ENCODE data around the gene NRIP1. TPM values are rescaled to one million over a fixed set of nuclear protein-coding genes. Genes with fewer than 3 reads are reported as not detected.

NRIP1 gene
- total and polyA plus RNA-seq, 2 donors (not counting 1 experiment from before 2014, with no cell fraction given), result 3.3 to 32.1 TPM

DNA sequence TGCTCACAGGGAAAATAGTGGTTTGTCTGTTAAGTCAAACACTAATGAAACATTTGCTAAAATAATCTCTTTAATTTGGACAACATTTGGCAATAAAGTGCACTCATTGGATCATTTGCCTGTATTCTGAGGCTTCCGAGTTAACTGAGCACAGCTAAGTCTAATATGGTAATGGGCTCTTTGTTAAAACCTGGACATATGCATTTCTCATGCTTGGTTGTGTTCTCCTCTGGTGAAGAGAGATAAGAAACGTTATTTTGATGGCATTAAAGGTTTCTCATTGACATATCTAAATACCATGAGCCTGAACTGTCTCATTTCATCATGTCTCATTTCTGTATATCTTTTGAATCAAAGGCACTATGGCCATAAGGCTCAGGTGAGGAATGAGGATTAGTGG is 13.4 kb upstream of the NRIP1 start:
- intact Hi-C loops (cut with micrococcal nuclease), result no loop called here
- 100% methylated on average over 1 of the region's 2 CpGs for whole genome bisulfite sequencing (ENCODE audit: insufficient coverage)
- H3K4me2 ChIP-seq (replicated peaks; ENCODE audit: low read depth, low read length, poor library complexity, severe bottlenecking), result no peak overlapping the region
- no peaks in the 10 kb centered on the region for H3K79me2 ChIP-seq (ENCODE audit: control insufficient read depth, insufficient read depth, low read length)
- H3K27ac ChIP-seq (ENCODE audit: low read length in 2 of 2), result no peak overlapping the region
- TF ChIP-seq, protein P1, sequence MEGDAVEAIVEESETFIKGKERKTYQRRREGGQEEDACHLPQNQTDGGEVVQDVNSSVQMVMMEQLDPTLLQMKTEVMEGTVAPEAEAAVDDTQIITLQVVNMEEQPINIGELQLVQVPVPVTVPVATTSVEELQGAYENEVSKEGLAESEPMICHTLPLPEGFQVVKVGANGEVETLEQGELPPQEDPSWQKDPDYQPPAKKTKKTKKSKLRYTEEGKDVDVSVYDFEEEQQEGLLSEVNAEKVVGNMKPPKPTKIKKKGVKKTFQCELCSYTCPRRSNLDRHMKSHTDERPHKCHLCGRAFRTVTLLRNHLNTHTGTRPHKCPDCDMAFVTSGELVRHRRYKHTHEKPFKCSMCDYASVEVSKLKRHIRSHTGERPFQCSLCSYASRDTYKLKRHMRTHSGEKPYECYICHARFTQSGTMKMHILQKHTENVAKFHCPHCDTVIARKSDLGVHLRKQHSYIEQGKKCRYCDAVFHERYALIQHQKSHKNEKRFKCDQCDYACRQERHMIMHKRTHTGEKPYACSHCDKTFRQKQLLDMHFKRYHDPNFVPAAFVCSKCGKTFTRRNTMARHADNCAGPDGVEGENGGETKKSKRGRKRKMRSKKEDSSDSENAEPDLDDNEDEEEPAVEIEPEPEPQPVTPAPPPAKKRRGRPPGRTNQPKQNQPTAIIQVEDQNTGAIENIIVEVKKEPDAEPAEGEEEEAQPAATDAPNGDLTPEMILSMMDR (IDR thresholded peaks at IDR 0.05), result no peak
- TF ChIP-seq EZH2 (IDR thresholded peaks at IDR 0.05; ENCODE audit: borderline replicate concordance, insufficient read depth, low read depth, low read length, poor library complexity, severe bottlenecking), result no peak
- no peaks in the 10 kb centered on the region for H3K27me3 ChIP-seq (replicated peaks in 1 of 4; ENCODE audit: control extremely low read depth in 1 of 4, control insufficient read depth in 3 of 4, insufficient read depth in 4 of 4, low read length in 3 of 4)
- Mint-ChIP-seq H3K4me1 (no peaks in the 10 kb centered on the region), H3K27me3 (no peaks in the 10 kb centered on the region), H3K4me3 (no peak overlapping the region), H3K9me3 (ENCODE audit: insufficient read depth) (no peaks in the 10 kb centered on the region), H3K27ac (no peak overlapping the region)
- no peaks in the 10 kb centered on the region for H3K36me3 ChIP-seq (replicated peaks in 1 of 2; ENCODE audit: control extremely low read depth in 1 of 2, control insufficient read depth in 1 of 2, extremely low read depth in 1 of 2, insufficient read depth in 2 of 2, low read length in 1 of 2)
- ChIA-PET CTCF (interaction anchor here (1.0 kb wide), 1 partner anchor 74 kb away, joined by 3 read pairs; no protein-coding TSS in a partner anchor), POLR2A (no interaction called here)
- H3K9me3 ChIP-seq (ENCODE audit: control extremely low read depth in 1 of 3, control insufficient read depth in 2 of 3, insufficient read depth in 1 of 3, low read length in 2 of 3), result no peaks in the 10 kb centered on the region
- DNase-seq, result no peak
- H4K20me1 ChIP-seq (ENCODE audit: control insufficient read depth, insufficient read depth, low read length, poor library complexity, severe bottlenecking), result no peaks in the 10 kb centered on the region
- H3K4me1 ChIP-seq (ENCODE audit: control insufficient read depth in 2 of 2, insufficient read depth in 2 of 2, low read length in 2 of 2), result no peaks in the 10 kb centered on the region
- H3K9ac ChIP-seq (ENCODE audit: low read length), result no peak overlapping the region
- no peak overlapping the region for H2AFZ ChIP-seq (ENCODE audit: insufficient read depth, low read depth, low read length, poor library complexity, severe bottlenecking)
- ATAC-seq (ENCODE audit: low read depth), result no peak
- no peak overlapping the region for H3K4me3 ChIP-seq (ENCODE audit: control extremely low read depth in 1 of 5, extremely low read depth in 1 of 5, insufficient read depth in 1 of 5, low read depth in 2 of 5, low read length in 4 of 5)

DNA sequence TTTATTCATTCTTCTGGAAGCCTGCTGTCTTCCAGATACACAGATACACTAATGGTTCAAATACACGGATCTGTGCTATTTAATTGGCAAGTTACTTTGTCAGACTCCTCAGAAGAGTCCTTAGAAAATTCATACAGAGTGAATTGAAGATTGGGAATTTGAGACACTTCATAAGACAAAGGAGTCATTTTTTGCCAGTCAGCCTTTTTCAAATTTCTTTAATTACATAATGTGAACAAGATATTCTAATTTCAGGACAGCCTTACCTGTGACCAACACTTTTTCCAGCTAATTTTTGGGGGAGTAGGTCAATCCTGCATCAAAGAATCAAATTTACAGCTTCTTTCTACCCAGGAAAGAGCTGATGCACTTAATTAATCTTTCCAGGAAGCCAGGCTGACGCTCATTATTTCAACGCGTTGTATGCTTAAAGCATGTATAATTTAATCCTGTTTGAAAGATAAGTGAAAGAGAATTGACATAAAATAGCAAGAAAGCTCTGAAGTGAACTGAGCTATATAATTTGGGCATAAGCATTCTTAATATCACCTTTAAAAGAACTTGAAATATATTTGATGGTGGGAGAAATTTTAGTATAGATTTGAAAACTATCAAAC is 12.8 kb upstream of the NRIP1 start:
- ATAC-seq (ENCODE audit: low read depth), result no peak
- no peaks in the 10 kb centered on the region for H3K9me3 ChIP-seq (ENCODE audit: control extremely low read depth in 1 of 3, control insufficient read depth in 2 of 3, insufficient read depth in 1 of 3, low read length in 2 of 3)
- POLR2A ChIA-PET, result no interaction called here
- no peak overlapping the region for H3K9ac ChIP-seq (ENCODE audit: low read length)
- TF ChIP-seq, protein P1 (IDR thresholded peaks at IDR 0.05), result no peak
- TF ChIP-seq EZH2 (IDR thresholded peaks at IDR 0.05; ENCODE audit: borderline replicate concordance, insufficient read depth, low read depth, low read length, poor library complexity, severe bottlenecking), result no peak
- H4K20me1 ChIP-seq (ENCODE audit: control insufficient read depth, insufficient read depth, low read length, poor library complexity, severe bottlenecking), result no peaks in the 10 kb centered on the region
- H3K4me1 ChIP-seq (ENCODE audit: control insufficient read depth in 2 of 2, insufficient read depth in 2 of 2, low read length in 2 of 2), result no peaks in the 10 kb centered on the region
- H3K9me3 Mint-ChIP-seq (ENCODE audit: insufficient read depth), result no peaks in the 10 kb centered on the region
- CTCF ChIA-PET, result interaction anchor here (1.0 kb wide), 1 partner anchor 74 kb away, joined by 3 read pairs; no protein-coding TSS in a partner anchor
- WGBS (ENCODE audit: insufficient coverage), result no CpG with 5 or more reads among the region's 4 CpGs
- H3K36me3 ChIP-seq (replicated peaks in 1 of 2; ENCODE audit: control extremely low read depth in 1 of 2, control insufficient read depth in 1 of 2, extremely low read depth in 1 of 2, insufficient read depth in 2 of 2, low read length in 1 of 2), result no peaks in the 10 kb centered on the region
- no peak overlapping the region for H3K27ac ChIP-seq (ENCODE audit: low read length in 2 of 2)
- intact Hi-C loops (cut with micrococcal nuclease), result no loop called here
- H3K4me3 Mint-ChIP-seq, result no peak overlapping the region
- H3K79me2 ChIP-seq (ENCODE audit: control insufficient read depth, insufficient read depth, low read length), result no peaks in the 10 kb centered on the region
- H2AFZ ChIP-seq (ENCODE audit: insufficient read depth, low read depth, low read length, poor library complexity, severe bottlenecking), result no peak overlapping the region
- H3K27me3 ChIP-seq (replicated peaks in 1 of 4; ENCODE audit: control extremely low read depth in 1 of 4, control insufficient read depth in 3 of 4, insufficient read depth in 4 of 4, low read length in 3 of 4), result no peaks in the 10 kb centered on the region
- no peak overlapping the region for H3K27ac Mint-ChIP-seq
- H3K4me2 ChIP-seq (replicated peaks; ENCODE audit: low read depth, low read length, poor library complexity, severe bottlenecking), result no peak overlapping the region
- H3K27me3 Mint-ChIP-seq, result no peaks in the 10 kb centered on the region
- no peak overlapping the region for H3K4me3 ChIP-seq (ENCODE audit: control extremely low read depth in 1 of 5, extremely low read depth in 1 of 5, insufficient read depth in 1 of 5, low read depth in 2 of 5, low read length in 4 of 5)
- H3K4me1 Mint-ChIP-seq, result no peaks in the 10 kb centered on the region
- DNase-seq, result no peak

All from B cell (primary cell).